Ovary (tissue), 9 donors: ENCODE measurements around the gene PTPRU. TPM values are rescaled to one million over a fixed set of nuclear protein-coding genes. Genes with fewer than 3 reads are reported as not detected.

Experiments
- DNase-seq, 5 donors: peaks; one replicate each; pipeline ENCODE4 v3.0.0-alpha.2; 2019 to 2020
- H3K27ac ChIP-seq, 2 donors: fragments of 200-600 bp; one replicate each; pipeline versions ENCODE4 v1.5.1 to v1.8.0; 2019 to 2022
- H3K27me3 ChIP-seq: fragments of 200-600 bp; one replicate; pipeline ENCODE4 v1.8.0; 2022
- H3K36me3 ChIP-seq: fragments of 200-600 bp; sonication (generic); one replicate; pipeline ENCODE4 v1.5.1; 2019
- H3K4me1 ChIP-seq: one replicate; pipeline ENCODE4 v1.8.1; 2013; ENCODE audit warnings: mild to moderate bottlenecking, moderate library complexity; ENCODE audit not compliant: insufficient read depth
- H3K4me3 ChIP-seq: fragments of 200-600 bp; sonication (generic); one replicate; pipeline ENCODE4 v1.5.1; 2017
- H3K9me3 ChIP-seq, 2 donors: fragments of 200-600 bp in 1 of 2; sonication (generic) in 1 of 2; one replicate each; pipeline versions ENCODE4 v1.5.1 to v1.8.1; 2013 to 2019; ENCODE audit warnings: mild to moderate bottlenecking in 1 of 2, moderate library complexity in 1 of 2
- CTCF ChIP-seq, 3 donors: fragments of 450-650 bp in 2 of 3; fragments of 200-600 bp in 1 of 3; IDR thresholded peaks; one replicate each; pipeline versions ENCODE4 v1.5.1 to v1.8.0; 2016 to 2022; ENCODE audit warnings: antibody characterized with exemption in 3 of 3, mild to moderate bottlenecking in 1 of 3
- EP300 ChIP-seq: sonication (generic); formaldehyde crosslinking; IDR thresholded peaks from one replicate; pipeline ENCODE4 v1.6.1; 2017; ENCODE audit warnings: antibody characterized with exemption
- POLR2A ChIP-seq: fragments of 450-650 bp; IDR thresholded peaks from one replicate; pipeline ENCODE4 v1.6.1; 2017; ENCODE audit warnings: antibody characterized with exemption, mild to moderate bottlenecking, moderate library complexity
- WGBS, 3 donors: extraction: QIAGEN DNeasy Blood & Tissue Kit in 1 of 3; methylation state at CpG; one replicate each; pipeline versions ENCODE4 v1.1.5 to v1.1.7; 2013 to 2017; 5-methylcytosine and 5-hydroxymethylcytosine counted together
- intact Hi-C, 4 donors: fragments of 100-400 bp; cut with DNase I; formaldehyde crosslinking; loops; one replicate each; pipeline versions ENCODE4 v1.11.0 to v1.15.1; 2022 to 2023
- polyA plus RNA-seq, 2 donors: library from polyadenylated mRNA; stranded (reverse); fragments of 200-250 nt in 1 of 2; fragments of 350-450 nt in 1 of 2; fragmentation: Illumina TruSeq in 1 of 2; extraction: RNeasy Lipid Tissue Mini Kit (QIAGEN cat#74804) in 1 of 2; gene quantifications; one replicate each; pipeline ENCODE4 v1.2.3, GENCODE V29; 2013 to 2014
- total RNA-seq, 7 donors: library from RNA; depleted of rRNA in 2 of 7; stranded (reverse); fragments of >200 nt in 2 of 7; fragmentation: NEBNext Ultra II Directional in 3 of 7; extraction: Animal tissue kit (Norgen Biotek cat#: 25700) in 3 of 7; gene quantifications; one replicate each; pipeline versions ENCODE4 v1.1.0 to v1.2.4, GENCODE V29; 2016 to 2023
- donor health status: DM: no; HTN: no; CAD: no; lungs with moderate emphysema.
- donor health status: DM: no; HTN: no; CAD: no.
- donor health status: Bipolar disorder and iron deficiency.
- donor health status: DM: yes; HTN: yes; CAD: no.
- donor health status: DM: no; HTN: no; CAD: no.
- donor health status: DM: yes; HTN: yes; CAD: no.

The PTPRU gene
- total and polyA plus RNA-seq, 9 donors = 2.9 to 45.2 (median 29.9) TPM

DNA sequence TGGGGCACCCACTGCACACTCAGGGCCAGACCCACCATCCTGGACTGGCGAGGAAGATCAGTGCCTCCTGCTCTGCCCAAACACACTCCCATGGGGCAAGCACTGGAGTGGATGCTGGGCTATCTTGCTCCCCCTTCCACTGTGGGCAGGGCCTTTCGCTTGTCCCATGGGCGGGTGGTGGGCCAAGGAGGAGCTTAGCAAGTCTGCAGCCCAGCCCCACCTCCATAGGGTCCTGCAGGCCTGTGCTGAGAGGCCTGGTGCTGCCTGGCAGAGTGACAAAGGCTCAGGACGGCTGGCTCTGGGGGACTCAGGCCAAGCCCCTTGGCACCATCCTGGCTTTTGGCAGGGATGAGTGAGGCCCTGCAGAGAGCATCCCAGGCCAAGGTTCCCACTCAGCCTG, 89.4 kb downstream of the PTPRU start:
- H3K4me1 ChIP-seq = no peaks in the 10 kb centered on the region
- intact Hi-C loops = no loop called here
- H3K27ac ChIP-seq = no peak overlapping the region
- H3K4me3 ChIP-seq = no peak overlapping the region
- WGBS, 3 donors = 82 to 89% (median 87%) methylated on average over 4 of the region's 4 CpGs
- DNase-seq = no peak
- H3K9me3 ChIP-seq = no peaks in the 10 kb centered on the region
- TF ChIP-seq CTCF (IDR thresholded peaks at IDR 0.05) (no peak), EP300 (no peak), POLR2A (no peak)
- H3K36me3 ChIP-seq = no peaks in the 10 kb centered on the region
- H3K27me3 ChIP-seq = no peaks in the 10 kb centered on the region

DNA sequence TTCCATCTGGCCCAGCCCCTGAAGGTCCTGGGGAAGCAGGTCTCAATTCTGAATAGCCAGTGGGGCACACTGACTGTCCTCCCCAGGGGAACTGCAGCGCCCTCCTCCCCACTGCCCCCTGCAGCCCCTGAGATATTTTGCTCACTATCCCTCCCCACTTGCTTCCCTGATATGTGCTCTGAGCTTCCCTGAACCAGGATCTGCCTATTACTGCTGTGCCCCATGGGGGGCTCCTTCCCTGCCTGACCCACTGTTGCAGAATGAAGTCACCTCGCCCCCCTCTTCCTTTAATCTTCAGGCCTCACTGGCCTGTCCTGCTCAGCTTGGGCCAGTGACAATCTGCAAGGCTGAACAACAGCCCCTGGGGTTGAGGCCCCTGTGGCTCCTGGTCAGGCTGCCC, 89.8 kb downstream of the PTPRU start:
- H3K4me1 ChIP-seq = no peaks in the 10 kb centered on the region
- no peak overlapping the region for H3K4me3 ChIP-seq
- intact Hi-C loops = no loop called here
- H3K36me3 ChIP-seq = no peaks in the 10 kb centered on the region
- no peaks in the 10 kb centered on the region for H3K9me3 ChIP-seq
- no peaks in the 10 kb centered on the region for H3K27me3 ChIP-seq
- no peak for TF ChIP-seq EP300
- TF ChIP-seq CTCF (IDR thresholded peaks at IDR 0.05) = no peak
- TF ChIP-seq POLR2A = no peak
- DNase-seq = no peak
- H3K27ac ChIP-seq = no peak overlapping the region
- 88 to 97% (median 97%) methylated on average over 2 of the region's 2 CpGs for WGBS, 3 donors

- intact Hi-C loops = no loop called here
- no peak for DNase-seq
- H3K27ac ChIP-seq = no peak overlapping the region
- H3K27me3 ChIP-seq = no peaks in the 10 kb centered on the region
- no peaks in the 10 kb centered on the region for H3K4me1 ChIP-seq
- no peaks in the 10 kb centered on the region for H3K36me3 ChIP-seq
- no peak overlapping the region for H3K4me3 ChIP-seq
- TF ChIP-seq CTCF (IDR thresholded peaks at IDR 0.05) = no peak
- TF ChIP-seq POLR2A = no peak
- TF ChIP-seq EP300 = no peak
- no peaks in the 10 kb centered on the region for H3K9me3 ChIP-seq
- WGBS, 3 donors = 87 to 92% (median 91%) methylated on average over 9 of the region's 9 CpGs
These were observed 91.1 kb downstream of the PTPRU start for GRCh38 chr1:29327223-29327935.

- Histone ChIP-seq H3K36me3 (no peaks in the 10 kb centered on the region), H3K4me1 (no peaks in the 10 kb centered on the region), H3K27me3 (no peaks in the 10 kb centered on the region), H3K9me3 (no peaks in the 10 kb centered on the region), H3K4me3 (no peak overlapping the region), H3K27ac (no peak overlapping the region)
- DNase-seq = no peak
- TF ChIP-seq EP300 (no peak), POLR2A (no peak), CTCF (IDR thresholded peaks at IDR 0.05) (no peak)
- 80 to 85% (median 84%) methylated on average over 9 of the region's 9 CpGs for WGBS, 3 donors
- intact Hi-C loops = no loop called here
These were observed 92.9 kb downstream of the PTPRU start for GRCh38 chr1:29329022-29329775.
